HL-60 (cell line): ENCODE results near the gene ZNF766.

ENCODE experiments used
- POLR2AphosphoS5 ChIP-seq: IDR thresholded peaks from 2 replicates; pipeline ENCODE4 v1.6.1; 2012; ENCODE audit warnings: low read depth
- SPI1 ChIP-seq: IDR thresholded peaks from 2 replicates; pipeline ENCODE4 v1.6.1; 2012; ENCODE audit warnings: low read depth, mild to moderate bottlenecking, borderline replicate concordance
- TF ChIP-seq, protein P1 (sequence below): IDR thresholded peaks from one replicate; pipeline ENCODE4 v1.5.1; 2011; ENCODE audit warnings: low read length, control low read depth, inconsistent platforms; ENCODE audit not compliant: insufficient read depth
- TF ChIP-seq, protein P2 (sequence below): IDR thresholded peaks from 2 replicates; pipeline ENCODE4 v1.6.1; 2012; ENCODE audit warnings: low read depth; ENCODE audit not compliant: insufficient replicate concordance

DNA sequence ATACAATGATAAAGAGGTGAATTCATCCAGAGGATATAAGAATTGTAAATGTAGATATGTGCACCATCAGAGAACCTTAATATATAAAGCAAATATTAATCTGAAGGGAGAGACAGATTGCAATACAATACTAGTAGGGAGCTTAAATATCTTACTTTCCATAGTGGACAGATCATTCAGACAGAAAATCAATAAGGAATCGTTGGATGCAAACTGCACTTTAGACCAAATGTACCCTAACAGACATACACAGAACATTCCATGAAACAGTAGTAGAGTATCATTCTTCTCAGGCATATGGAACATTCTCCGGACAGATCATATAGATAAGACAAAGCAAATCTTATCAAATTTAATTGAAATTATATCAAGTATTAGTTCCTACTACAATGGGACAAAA lies 35.0 kb upstream of the ZNF766 start:
- TF ChIP-seq, protein P1, sequence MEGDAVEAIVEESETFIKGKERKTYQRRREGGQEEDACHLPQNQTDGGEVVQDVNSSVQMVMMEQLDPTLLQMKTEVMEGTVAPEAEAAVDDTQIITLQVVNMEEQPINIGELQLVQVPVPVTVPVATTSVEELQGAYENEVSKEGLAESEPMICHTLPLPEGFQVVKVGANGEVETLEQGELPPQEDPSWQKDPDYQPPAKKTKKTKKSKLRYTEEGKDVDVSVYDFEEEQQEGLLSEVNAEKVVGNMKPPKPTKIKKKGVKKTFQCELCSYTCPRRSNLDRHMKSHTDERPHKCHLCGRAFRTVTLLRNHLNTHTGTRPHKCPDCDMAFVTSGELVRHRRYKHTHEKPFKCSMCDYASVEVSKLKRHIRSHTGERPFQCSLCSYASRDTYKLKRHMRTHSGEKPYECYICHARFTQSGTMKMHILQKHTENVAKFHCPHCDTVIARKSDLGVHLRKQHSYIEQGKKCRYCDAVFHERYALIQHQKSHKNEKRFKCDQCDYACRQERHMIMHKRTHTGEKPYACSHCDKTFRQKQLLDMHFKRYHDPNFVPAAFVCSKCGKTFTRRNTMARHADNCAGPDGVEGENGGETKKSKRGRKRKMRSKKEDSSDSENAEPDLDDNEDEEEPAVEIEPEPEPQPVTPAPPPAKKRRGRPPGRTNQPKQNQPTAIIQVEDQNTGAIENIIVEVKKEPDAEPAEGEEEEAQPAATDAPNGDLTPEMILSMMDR = no peak
- TF ChIP-seq POLR2AphosphoS5 (no peak), SPI1 (no peak)
- TF ChIP-seq, protein P2, sequence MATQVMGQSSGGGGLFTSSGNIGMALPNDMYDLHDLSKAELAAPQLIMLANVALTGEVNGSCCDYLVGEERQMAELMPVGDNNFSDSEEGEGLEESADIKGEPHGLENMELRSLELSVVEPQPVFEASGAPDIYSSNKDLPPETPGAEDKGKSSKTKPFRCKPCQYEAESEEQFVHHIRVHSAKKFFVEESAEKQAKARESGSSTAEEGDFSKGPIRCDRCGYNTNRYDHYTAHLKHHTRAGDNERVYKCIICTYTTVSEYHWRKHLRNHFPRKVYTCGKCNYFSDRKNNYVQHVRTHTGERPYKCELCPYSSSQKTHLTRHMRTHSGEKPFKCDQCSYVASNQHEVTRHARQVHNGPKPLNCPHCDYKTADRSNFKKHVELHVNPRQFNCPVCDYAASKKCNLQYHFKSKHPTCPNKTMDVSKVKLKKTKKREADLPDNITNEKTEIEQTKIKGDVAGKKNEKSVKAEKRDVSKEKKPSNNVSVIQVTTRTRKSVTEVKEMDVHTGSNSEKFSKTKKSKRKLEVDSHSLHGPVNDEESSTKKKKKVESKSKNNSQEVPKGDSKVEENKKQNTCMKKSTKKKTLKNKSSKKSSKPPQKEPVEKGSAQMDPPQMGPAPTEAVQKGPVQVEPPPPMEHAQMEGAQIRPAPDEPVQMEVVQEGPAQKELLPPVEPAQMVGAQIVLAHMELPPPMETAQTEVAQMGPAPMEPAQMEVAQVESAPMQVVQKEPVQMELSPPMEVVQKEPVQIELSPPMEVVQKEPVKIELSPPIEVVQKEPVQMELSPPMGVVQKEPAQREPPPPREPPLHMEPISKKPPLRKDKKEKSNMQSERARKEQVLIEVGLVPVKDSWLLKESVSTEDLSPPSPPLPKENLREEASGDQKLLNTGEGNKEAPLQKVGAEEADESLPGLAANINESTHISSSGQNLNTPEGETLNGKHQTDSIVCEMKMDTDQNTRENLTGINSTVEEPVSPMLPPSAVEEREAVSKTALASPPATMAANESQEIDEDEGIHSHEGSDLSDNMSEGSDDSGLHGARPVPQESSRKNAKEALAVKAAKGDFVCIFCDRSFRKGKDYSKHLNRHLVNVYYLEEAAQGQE = no peak
